ENCODE data around the gene GTPBP3. TPM values are rescaled to one million over a fixed set of nuclear protein-coding genes. Genes with fewer than 3 reads are reported as not detected.
A peak's percentile ranks its signal among the peaks of the same experiment; 100 is the strongest.

The GTPBP3 gene
- total and polyA plus RNA-seq, 9 of the 15 experiments (the other 6 are each of a cell fraction or from before 2014, with no cell fraction given) = 4.9 to 124 (median 22.6) TPM

DNA sequence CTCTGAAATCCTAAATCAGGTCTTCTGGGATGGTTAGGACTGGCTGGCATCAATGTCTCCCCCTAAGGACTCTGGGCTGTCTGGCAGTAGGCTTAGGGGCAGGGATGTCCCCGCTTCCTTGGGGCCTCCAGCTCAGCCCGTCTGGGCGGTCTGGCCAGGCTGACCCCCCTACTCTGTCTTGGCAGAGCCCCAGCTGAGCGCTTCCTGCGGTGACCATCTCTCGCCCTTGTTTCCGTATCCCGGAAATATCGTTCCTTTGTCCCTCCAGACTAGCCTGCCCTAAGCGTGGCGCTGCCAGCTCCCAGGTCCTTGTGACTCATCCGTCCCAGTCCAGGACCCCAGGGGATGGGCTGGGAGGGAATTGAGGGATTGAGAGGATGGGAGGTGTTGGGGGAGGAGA lies 11.3 kb downstream of the GTPBP3 start (continued):
- TF ChIP-seq, protein P1, sequence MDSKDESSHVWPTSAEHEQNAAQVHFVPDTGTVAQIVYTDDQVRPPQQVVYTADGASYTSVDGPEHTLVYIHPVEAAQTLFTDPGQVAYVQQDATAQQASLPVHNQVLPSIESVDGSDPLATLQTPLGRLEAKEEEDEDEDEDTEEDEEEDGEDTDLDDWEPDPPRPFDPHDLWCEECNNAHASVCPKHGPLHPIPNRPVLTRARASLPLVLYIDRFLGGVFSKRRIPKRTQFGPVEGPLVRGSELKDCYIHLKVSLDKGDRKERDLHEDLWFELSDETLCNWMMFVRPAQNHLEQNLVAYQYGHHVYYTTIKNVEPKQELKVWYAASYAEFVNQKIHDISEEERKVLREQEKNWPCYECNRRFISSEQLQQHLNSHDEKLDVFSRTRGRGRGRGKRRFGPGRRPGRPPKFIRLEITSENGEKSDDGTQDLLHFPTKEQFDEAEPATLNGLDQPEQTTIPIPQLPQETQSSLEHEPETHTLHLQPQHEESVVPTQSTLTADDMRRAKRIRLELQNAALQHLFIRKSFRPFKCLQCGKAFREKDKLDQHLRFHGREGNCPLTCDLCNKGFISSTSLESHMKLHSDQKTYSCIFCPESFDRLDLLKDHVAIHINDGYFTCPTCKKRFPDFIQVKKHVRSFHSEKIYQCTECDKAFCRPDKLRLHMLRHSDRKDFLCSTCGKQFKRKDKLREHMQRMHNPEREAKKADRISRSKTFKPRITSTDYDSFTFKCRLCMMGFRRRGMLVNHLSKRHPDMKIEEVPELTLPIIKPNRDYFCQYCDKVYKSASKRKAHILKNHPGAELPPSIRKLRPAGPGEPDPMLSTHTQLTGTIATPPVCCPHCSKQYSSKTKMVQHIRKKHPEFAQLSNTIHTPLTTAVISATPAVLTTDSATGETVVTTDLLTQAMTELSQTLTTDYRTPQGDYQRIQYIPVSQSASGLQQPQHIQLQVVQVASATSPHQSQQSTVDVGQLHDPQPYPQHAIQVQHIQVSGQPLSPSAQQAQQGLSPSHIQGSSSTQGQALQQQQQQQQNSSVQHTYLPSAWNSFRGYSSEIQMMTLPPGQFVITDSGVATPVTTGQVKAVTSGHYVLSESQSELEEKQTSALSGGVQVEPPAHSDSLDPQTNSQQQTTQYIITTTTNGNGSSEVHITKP (IDR thresholded peaks at IDR 0.05; ENCODE audit: partially characterized antibody) = peak; percentile 95
- TF ChIP-seq IRF2 (CRISPR knock-in tag; IDR thresholded peaks at IDR 0.05) = no peak
- TF ChIP-seq JUND (IDR thresholded peaks at IDR 0.05; ENCODE audit: borderline replicate concordance, low read depth, low read length) = 0 out of 2 replicates have a peak, but pooled peaks have one; percentile 2
- no peak for TF ChIP-seq JUND (tag; IDR thresholded peaks at IDR 0.05; ENCODE audit: borderline replicate concordance, low read depth, low read length)
- no peak for TF ChIP-seq ZNF318 (IDR thresholded peaks at IDR 0.05; ENCODE audit: borderline replicate concordance in 1 of 2, low read depth in 1 of 2)
- no peak for TF ChIP-seq CREB5 (CRISPR knock-in tag; IDR thresholded peaks at IDR 0.05)
- no peak for TF ChIP-seq TCF3 (CRISPR knock-in tag; IDR thresholded peaks at IDR 0.05)
- no peak for TF ChIP-seq NFRKB (IDR thresholded peaks at IDR 0.05; ENCODE audit: low read depth)
- no peak for TF ChIP-seq KLF13 (tag; IDR thresholded peaks at IDR 0.05; ENCODE audit: borderline replicate concordance, low read depth)
- no peak for TF ChIP-seq ZKSCAN3 (CRISPR knock-in tag; IDR thresholded peaks at IDR 0.05)
- TF ChIP-seq HNRNPK (IDR thresholded peaks at IDR 0.05; ENCODE audit: low read depth, low read length, poor library complexity, severe bottlenecking) = no peak
- TF ChIP-seq HBP1 (CRISPR knock-in tag; IDR thresholded peaks at IDR 0.05) = no peak
